ENCODE measurements around the gene UBTD2. TPM values are rescaled to one million over a fixed set of nuclear protein-coding genes. Genes with fewer than 3 reads are reported as not detected.

The UBTD2 gene
- total and polyA plus RNA-seq, 10 of the 15 experiments (the other 5 are each of a cell fraction or from before 2014, with no cell fraction given): 7.7 to 30.5 (median 19.4) TPM

GRCh38 chr5:172283862-172284610 is 472 bp upstream of the UBTD2 start:
- no peak for FAIRE-seq
- Histone ChIP-seq H3K36me3 (ENCODE audit: control insufficient read depth in 2 of 2, insufficient read depth in 2 of 2, low read length in 1 of 2) (peaks cover 0 to 9% of the 10 kb centered on the region in 2 experiments; a peak in 1 of 4 replicates), H3K9me3 (replicated peaks; ENCODE audit: control insufficient read depth, insufficient read depth, low read length) (peaks cover under 1% of the 10 kb centered on the region; the same call in 2 of the 3 replicates), H2AFZ (ENCODE audit: control insufficient read depth, low read depth, low read length) (peak overlapping the region; percentile 92), H3K79me2 (ENCODE audit: control insufficient read depth, insufficient read depth, low read length) (peaks cover 47% of the 10 kb centered on the region), H3K27me3 (replicated peaks in 1 of 2; ENCODE audit: control insufficient read depth in 2 of 2, insufficient read depth in 2 of 2, low read length in 1 of 2) (no peaks in the 10 kb centered on the region), H3K4me3 (peak overlapping the region; percentile 76), H3K9ac (ENCODE audit: control insufficient read depth, insufficient read depth, low read length) (peak overlapping the region; percentile 84), H3K4me1 (ENCODE audit: control insufficient read depth, insufficient read depth, low read length) (no peaks in the 10 kb centered on the region; the same call in 1 of the 2 replicates), H3K27ac (ENCODE audit: control insufficient read depth, insufficient read depth) (peak overlapping the region; percentile 72), H4K20me1 (ENCODE audit: control insufficient read depth, insufficient read depth) (no peaks in the 10 kb centered on the region), H3K4me2 (ENCODE audit: control insufficient read depth, insufficient read depth) (peak overlapping the region; percentile 98)
- peak; percentile 85 for ATAC-seq
- ChIA-PET RAD21 (ENCODE audit: unreplicated experiment) (interaction anchor here (1.4 to 2.9 kb wide), 5 partner anchors 9 to 172 kb away, joined by 3 to 17 read pairs (median 12); partner anchors contain the start of gene STK10), CTCF (interaction anchor here (1.3 to 1.9 kb wide), 5 partner anchors 9 to 377 kb away, joined by 3 to 13 read pairs (median 6); no protein-coding TSS in a partner anchor), SMC1A (ENCODE audit: uncharacterized antibody, unreplicated experiment) (interaction anchor here (2.1 to 4.4 kb wide), 3 partner anchors 54 to 95 kb away, joined by 9 to 54 read pairs (median 9); partner anchors contain the start of gene STK10), POLR2A (interaction anchor here (1.3 to 2.3 kb wide), 4 partner anchors 34 to 178 kb away, joined by 4 to 7 read pairs (median 5); no protein-coding TSS in a partner anchor)
- no peak for DNase-seq (ENCODE audit: low read depth, low spot score)
- in situ Hi-C loops (cut with MboI) (loop anchor here (25.0 kb wide), 1 partner anchor 872 kb away; the partner anchor contains the start of gene FGF18), intact Hi-C loops (cut with micrococcal nuclease; ENCODE audit: unreplicated experiment) (loop anchor here (2.0 kb wide), 2 partner anchors 59 to 173 kb away; no protein-coding TSS in a partner anchor)
- BruUV-seq (replicated peaks): no TSS peak
- 1% methylated on average over 39 of the region's 79 CpGs for WGBS (ENCODE audit: insufficient coverage, insufficient replicate concordance, low lambda C conversion rate, missing lambda C conversion rate)
- TF ChIP-seq ZNF24 (IDR thresholded peaks at IDR 0.05) (no peak), NR2F1 (conservative IDR thresholded peaks at IDR 0.05) (0 out of 2 replicates have a peak, but pooled peaks have one; percentile 11), ZNF687 (IDR thresholded peaks at IDR 0.05) (no peak), DPF2 (IDR thresholded peaks at IDR 0.05) (no peak), KLF5 (IDR thresholded peaks at IDR 0.05; ENCODE audit: partially characterized antibody) (no peak), IKZF2 (IDR thresholded peaks at IDR 0.05) (peak; percentile 23 to 24; a peak in 1 of 4 replicates), PAX8 (IDR thresholded peaks at IDR 0.05) (no peak), ZBTB4 (CRISPR knock-in tag; IDR thresholded peaks at IDR 0.05) (no peak), ZSCAN29 (IDR thresholded peaks at IDR 0.05) (no peak), ASH2L (IDR thresholded peaks at IDR 0.05; ENCODE audit: borderline replicate concordance, low read depth) (0 out of 2 replicates have a peak, but pooled peaks have one; percentile 2), POLR2AphosphoS5 (IDR thresholded peaks at IDR 0.05; ENCODE audit: low read length) (no peak)
- TF ChIP-seq, protein P1, sequence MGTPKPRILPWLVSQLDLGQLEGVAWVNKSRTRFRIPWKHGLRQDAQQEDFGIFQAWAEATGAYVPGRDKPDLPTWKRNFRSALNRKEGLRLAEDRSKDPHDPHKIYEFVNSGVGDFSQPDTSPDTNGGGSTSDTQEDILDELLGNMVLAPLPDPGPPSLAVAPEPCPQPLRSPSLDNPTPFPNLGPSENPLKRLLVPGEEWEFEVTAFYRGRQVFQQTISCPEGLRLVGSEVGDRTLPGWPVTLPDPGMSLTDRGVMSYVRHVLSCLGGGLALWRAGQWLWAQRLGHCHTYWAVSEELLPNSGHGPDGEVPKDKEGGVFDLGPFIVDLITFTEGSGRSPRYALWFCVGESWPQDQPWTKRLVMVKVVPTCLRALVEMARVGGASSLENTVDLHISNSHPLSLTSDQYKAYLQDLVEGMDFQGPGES (IDR thresholded peaks at IDR 0.05): no peak
- TF ChIP-seq, protein P2, sequence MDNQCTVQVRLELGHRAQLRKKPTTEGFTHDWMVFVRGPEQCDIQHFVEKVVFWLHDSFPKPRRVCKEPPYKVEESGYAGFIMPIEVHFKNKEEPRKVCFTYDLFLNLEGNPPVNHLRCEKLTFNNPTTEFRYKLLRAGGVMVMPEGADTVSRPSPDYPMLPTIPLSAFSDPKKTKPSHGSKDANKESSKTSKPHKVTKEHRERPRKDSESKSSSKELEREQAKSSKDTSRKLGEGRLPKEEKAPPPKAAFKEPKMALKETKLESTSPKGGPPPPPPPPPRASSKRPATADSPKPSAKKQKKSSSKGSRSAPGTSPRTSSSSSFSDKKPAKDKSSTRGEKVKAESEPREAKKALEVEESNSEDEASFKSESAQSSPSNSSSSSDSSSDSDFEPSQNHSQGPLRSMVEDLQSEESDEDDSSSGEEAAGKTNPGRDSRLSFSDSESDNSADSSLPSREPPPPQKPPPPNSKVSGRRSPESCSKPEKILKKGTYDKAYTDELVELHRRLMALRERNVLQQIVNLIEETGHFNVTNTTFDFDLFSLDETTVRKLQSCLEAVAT (IDR thresholded peaks at IDR 0.05): 0 out of 2 replicates have a peak, but pooled peaks have one; percentile 38
